ENCODE data around the gene C19orf81.

The C19orf81 gene

DNA sequence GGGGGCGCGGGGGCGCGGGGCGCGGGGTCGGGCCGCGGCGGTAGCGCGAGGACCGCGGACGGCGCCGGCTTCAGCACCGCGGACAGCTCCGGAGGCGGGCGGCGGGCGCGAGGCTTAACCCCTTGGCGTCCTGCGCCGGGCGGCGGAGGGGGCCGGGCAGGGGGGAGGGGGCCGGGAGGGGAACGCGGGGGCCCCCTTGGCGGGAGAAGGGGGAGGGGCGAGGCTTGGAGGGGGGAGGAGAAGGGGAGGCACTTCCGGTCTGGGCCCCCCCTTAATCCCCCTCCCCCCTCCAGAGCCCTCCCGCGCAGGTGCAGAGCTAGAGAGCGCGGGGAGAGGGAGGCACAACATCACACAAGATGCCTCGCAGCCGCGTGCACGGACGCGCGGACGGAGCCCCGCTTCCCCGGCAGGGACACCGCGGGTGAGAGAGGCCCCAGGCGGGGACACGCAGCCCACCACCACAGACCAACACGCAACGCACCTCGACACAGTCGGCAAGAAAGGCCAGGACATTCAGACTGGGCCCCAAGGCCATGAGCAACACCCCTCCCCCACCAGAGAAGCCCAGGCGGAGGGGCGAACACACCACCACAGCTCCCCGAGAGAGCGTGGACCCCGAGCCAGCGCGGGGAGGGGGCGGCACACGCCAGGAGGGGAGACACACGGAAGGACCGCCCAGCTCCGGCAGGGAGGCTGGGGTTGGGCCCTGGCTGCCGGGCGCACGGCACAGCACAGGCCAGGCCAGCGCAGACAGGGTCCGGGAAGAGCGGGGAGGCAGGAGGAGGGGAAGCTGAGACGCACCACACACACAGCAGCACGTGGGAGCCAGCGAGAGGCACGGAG is 46.2 kb downstream of the C19orf81 start:
- H3K27me3 ChIP-seq (ENCODE audit: insufficient read depth, low read length), result peaks cover 91% of the 10 kb centered on the region
- H3K9me3 ChIP-seq (ENCODE audit: insufficient read depth, low read depth, low read length), result peaks cover 14% of the 10 kb centered on the region
- H3K4me1 ChIP-seq (ENCODE audit: insufficient read depth, low read length), result no peaks in the 10 kb centered on the region
- peak overlapping the region; percentile 50; the same call in 1 of the 2 replicates for H3K4me3 ChIP-seq (ENCODE audit: low read length)
- H3K36me3 ChIP-seq (ENCODE audit: insufficient read depth, low read depth, low read length), result no peaks in the 10 kb centered on the region
- H3K9ac ChIP-seq (ENCODE audit: low read depth, low read length), result no peak overlapping the region
- no peak overlapping the region for H3K27ac ChIP-seq (ENCODE audit: low read length)

DNA sequence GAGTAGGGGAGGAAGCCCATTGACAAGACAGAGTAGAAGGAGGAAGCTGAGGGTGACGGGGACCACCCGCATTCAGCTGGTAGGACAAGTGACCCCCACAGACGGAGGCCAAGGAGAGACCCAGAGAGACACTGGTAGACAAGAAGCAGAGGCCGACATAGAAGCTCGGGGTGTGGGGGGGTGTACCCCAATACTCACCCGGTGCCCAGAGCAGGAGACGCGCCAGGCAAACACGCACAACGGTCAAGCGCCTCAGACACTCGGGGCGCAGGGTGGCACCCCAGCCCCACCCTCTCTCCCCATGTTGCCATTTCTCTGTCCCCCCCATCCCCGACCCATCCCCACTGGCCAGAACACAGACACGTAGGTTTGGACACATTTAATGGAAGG is 46.8 kb downstream of the C19orf81 start:
- Histone ChIP-seq H3K4me3 (ENCODE audit: low read length) (peak overlapping the region; percentile 50; the same call in 1 of the 2 replicates), H3K36me3 (ENCODE audit: insufficient read depth, low read depth, low read length) (no peaks in the 10 kb centered on the region), H3K27me3 (ENCODE audit: insufficient read depth, low read length) (peaks cover 90% of the 10 kb centered on the region), H3K9ac (ENCODE audit: low read depth, low read length) (no peak overlapping the region), H3K4me1 (ENCODE audit: insufficient read depth, low read length) (no peaks in the 10 kb centered on the region), H3K9me3 (ENCODE audit: insufficient read depth, low read depth, low read length) (peaks cover 18% of the 10 kb centered on the region), H3K27ac (ENCODE audit: low read length) (no peak overlapping the region)

DNA sequence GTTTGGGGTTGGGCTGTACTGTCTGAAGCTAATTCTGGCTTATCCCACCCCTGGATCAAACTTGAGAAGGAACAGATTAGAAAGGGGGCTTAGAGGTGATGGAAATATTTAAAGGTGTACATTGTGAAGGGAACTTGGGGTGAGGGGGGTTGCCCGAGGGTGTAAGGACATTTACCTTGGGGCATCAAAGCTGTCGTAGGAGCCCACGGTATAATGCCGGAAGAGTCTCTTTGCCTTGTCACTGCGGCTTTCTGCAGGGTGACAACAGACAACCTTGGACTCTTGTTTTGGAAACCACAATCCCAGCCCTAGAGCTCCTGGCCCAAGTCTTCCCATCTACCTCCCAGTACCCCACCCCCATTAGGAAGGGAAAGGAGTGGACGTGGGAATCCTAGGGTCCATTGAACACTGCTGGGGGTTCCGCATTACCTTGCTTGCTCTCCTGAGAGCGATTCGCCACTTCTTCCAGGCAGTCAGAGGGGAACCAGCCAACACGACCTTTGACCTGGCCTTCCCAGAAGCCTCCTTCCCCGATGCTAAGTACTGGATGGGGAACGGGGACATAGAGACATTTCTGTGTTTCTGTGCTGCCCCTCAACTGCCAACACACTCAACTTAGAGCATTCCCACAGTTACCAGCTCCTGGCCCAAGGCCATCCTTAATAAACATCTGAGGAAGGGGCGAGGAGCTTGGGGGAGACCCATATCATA is 48.3 kb downstream of the C19orf81 start:
- no peak overlapping the region for H3K27ac ChIP-seq (ENCODE audit: low read length)
- H3K9me3 ChIP-seq (ENCODE audit: insufficient read depth, low read depth, low read length), result peaks cover 18% of the 10 kb centered on the region
- no peaks in the 10 kb centered on the region for H3K4me1 ChIP-seq (ENCODE audit: insufficient read depth, low read length)
- no peak overlapping the region for H3K9ac ChIP-seq (ENCODE audit: low read depth, low read length)
- H3K4me3 ChIP-seq (ENCODE audit: low read length), result no peak overlapping the region
- no peaks in the 10 kb centered on the region for H3K36me3 ChIP-seq (ENCODE audit: insufficient read depth, low read depth, low read length)
- peaks cover 75% of the 10 kb centered on the region for H3K27me3 ChIP-seq (ENCODE audit: insufficient read depth, low read length)

DNA sequence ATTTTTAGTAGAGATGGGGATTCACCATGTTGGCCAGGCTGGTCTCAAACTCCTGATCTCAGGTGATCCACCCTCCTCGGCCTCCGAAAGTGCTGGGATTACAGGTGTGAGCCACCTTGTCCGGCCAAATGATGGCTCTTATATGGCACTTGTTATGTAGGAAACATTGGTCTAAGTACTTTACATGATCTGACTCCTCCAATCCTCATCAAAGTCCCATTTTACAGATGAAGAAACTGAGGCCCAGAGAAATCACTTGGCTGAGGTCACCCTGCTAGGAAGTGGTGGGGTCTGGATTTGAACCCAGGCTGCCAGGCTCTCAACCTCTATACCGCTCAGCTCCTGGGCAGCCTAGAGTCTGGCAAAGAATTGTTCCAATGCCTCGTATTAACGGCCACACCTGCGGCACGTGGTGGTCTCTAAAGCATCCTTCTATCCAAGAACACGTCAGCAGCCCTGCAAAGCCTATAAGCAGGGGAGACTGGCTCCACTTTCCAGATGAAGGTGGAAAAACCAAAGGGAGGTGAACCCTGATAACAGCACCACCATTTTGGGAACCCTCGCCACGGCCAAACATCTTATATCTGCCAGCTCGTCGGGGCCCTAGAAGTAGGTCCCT is 52.2 kb downstream of the C19orf81 start:
- H3K9me3 ChIP-seq (ENCODE audit: insufficient read depth, low read depth, low read length), result peaks cover 29% of the 10 kb centered on the region
- H3K27ac ChIP-seq (ENCODE audit: low read length), result no peak overlapping the region
- H3K9ac ChIP-seq (ENCODE audit: low read depth, low read length), result no peak overlapping the region
- H3K4me1 ChIP-seq (ENCODE audit: insufficient read depth, low read length), result no peaks in the 10 kb centered on the region
- H3K27me3 ChIP-seq (ENCODE audit: insufficient read depth, low read length), result peaks cover 44% of the 10 kb centered on the region
- no peak overlapping the region for H3K4me3 ChIP-seq (ENCODE audit: low read length)
- no peaks in the 10 kb centered on the region for H3K36me3 ChIP-seq (ENCODE audit: insufficient read depth, low read depth, low read length)

DNA sequence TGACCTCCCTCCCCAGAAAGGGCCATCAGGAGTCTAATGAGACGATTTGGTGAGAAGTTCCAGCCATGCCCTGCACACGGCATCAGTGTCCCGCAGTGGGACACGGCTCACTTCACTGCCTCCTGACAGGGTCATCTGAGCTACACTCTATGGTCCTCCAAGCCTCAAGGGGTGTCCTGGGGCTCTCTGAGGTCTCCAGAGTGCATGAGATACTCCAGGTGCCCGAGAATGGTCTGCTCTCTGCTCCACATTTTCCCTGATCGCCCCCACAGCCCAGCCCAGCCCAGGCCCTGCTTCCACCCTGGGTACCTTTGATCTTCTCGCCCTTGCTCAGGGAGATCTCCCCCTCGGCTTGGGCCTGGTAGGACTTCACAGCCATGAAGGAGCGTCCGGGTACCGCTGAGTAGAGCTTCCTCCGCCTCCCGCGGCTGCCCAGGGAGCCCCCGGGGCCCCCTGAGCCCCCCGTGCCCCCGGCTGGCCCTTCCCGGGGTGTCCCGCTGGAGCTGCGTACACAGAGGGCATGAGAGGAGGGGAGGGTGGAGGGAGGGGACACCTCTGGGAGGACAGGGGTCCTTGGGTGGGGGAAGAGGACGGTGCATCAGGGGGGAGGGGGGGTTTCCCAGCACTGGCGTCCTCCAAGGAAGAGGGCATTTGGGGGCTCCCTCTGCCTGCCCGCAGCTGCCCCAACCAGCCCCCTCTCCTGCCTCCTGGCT is 53.1 kb downstream of the C19orf81 start:
- Histone ChIP-seq H3K4me1 (ENCODE audit: insufficient read depth, low read length) (no peaks in the 10 kb centered on the region), H3K9ac (ENCODE audit: low read depth, low read length) (no peak overlapping the region), H3K9me3 (ENCODE audit: insufficient read depth, low read depth, low read length) (peaks cover 29% of the 10 kb centered on the region), H3K4me3 (ENCODE audit: low read length) (no peak overlapping the region), H3K27ac (ENCODE audit: low read length) (no peak overlapping the region), H3K36me3 (ENCODE audit: insufficient read depth, low read depth, low read length) (no peaks in the 10 kb centered on the region), H3K27me3 (ENCODE audit: insufficient read depth, low read length) (peaks cover 37% of the 10 kb centered on the region)

DNA sequence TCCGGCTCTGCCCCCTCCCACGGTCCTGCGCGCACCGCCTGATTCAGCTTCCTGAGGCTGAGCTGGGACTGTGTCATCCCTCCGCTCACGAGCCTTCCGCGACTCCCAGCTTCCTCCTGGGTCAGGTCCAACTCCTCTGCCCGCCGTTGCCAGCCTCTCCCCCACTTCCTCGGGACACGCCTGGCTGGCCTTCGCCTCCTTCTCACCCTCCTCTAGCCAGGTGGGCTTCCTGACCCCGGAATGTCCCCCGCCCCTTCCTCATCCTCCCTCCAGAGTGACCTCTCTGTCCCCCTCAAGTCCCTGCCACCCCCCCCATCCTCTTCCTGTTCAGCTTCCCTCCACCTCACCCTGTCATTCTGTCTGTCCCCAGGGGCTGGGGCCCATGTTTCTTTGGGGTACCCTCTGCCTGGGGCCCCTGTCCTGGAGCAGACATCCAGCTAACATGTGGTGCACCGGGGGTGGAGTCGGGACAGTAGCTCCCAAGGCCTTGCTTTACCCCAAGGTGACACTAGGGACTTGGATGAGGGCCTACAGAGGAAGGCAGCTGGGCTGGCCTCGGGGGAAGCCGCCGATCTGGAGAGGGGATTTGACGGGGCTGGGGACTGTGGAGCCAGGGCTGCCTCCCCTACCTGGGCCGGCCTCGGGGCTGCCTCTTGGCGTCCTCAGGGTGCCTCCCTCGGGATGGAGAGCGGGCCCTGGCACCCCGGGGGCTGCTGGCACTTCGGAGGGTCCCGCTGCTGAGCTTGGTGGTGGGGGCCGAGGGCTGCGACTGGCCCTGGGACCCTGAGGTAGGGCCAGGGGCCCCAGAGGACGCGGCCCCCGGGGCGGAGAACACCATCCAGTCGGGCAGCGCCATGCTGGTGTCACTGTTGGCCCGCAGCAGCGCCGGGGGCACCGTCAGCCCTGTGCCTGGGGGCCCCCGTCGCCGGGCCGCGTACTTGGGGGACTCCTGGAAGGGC is 53.9 kb downstream of the C19orf81 start:
- H3K4me1 ChIP-seq (ENCODE audit: insufficient read depth, low read length), result no peaks in the 10 kb centered on the region
- no peak overlapping the region for H3K4me3 ChIP-seq (ENCODE audit: low read length)
- H3K9me3 ChIP-seq (ENCODE audit: insufficient read depth, low read depth, low read length), result peaks cover 29% of the 10 kb centered on the region
- H3K27me3 ChIP-seq (ENCODE audit: insufficient read depth, low read length), result peaks cover 28% of the 10 kb centered on the region
- H3K27ac ChIP-seq (ENCODE audit: low read length), result no peak overlapping the region
- H3K36me3 ChIP-seq (ENCODE audit: insufficient read depth, low read depth, low read length), result no peaks in the 10 kb centered on the region
- no peak overlapping the region for H3K9ac ChIP-seq (ENCODE audit: low read depth, low read length)

DNA sequence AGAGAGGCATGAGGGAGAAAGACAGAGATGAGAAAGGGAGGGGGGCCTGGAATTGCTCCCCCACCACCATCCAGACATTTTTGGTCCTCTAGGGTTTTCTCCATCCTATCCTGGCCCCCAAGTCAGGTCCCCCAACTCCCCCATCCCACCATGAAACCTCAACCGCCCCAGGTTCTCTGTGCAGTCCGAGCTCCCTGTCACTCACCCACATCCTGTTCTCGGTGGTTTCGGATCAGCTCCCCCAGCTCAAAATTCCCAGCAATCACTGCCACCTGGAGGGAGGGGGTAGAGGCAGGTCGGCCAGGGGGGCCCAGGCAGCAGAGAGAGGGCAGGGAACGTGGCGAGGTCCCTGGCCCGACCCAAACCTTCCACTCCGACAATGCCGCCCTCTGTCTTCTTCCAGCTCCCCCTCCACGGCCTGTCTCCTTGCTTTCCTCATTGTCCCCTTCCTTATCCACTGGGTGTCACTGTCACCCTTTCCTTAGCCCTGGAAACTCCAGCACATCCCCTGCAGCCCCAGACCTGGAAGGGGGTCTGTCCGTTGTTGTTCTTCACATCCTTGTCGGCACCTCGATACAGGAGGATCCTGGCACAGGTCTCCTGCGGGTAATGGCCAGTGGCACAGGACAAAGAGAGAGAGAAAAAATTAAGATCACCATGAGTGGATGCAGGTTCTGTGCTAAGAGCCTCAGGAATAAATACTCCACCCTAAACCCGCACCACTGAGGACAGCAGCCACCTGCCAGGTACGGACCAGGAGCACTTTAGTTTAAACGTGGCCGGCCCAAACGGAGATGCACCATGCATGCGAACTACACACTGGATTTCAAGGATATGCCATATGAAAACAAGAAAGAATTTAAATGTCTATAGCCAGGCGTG is 54.9 kb downstream of the C19orf81 start:
- Histone ChIP-seq H3K36me3 (ENCODE audit: insufficient read depth, low read depth, low read length) (no peaks in the 10 kb centered on the region), H3K4me3 (ENCODE audit: low read length) (no peak overlapping the region), H3K4me1 (ENCODE audit: insufficient read depth, low read length) (no peaks in the 10 kb centered on the region), H3K27ac (ENCODE audit: low read length) (no peak overlapping the region), H3K9ac (ENCODE audit: low read depth, low read length) (no peak overlapping the region), H3K27me3 (ENCODE audit: insufficient read depth, low read length) (peaks cover 18% of the 10 kb centered on the region), H3K9me3 (ENCODE audit: insufficient read depth, low read depth, low read length) (peaks cover 27% of the 10 kb centered on the region)

DNA sequence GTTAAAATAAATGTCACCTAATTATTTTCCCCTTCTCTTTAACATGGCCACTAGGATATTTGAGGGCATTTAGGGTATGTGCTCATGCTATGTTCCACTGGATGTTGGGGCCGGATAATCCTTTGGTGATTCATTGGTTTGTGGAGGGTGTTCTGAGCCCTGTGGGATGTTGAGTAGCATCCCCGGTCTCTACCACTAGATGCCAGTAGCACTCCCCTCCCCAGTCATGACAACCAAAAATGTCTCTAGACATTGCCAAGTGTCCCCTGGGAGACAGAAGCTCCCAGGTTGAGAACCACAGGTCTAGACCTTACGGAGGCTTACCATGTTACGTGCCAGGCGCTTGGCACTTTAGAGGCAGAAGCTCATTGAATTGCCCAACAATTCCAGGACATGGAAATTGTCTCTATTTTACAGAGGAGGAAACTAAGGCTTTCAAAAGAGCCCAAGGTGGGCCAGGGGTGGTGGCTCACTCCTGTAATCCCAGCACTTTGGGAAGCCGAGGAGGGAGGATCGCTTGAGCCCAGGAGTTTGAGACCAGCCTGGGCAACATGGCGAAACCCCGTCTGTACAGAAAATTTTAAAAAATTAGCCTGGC is 56.3 kb downstream of the C19orf81 start:
- Histone ChIP-seq H3K9me3 (ENCODE audit: insufficient read depth, low read depth, low read length) (peaks cover 28% of the 10 kb centered on the region), H3K4me3 (ENCODE audit: low read length) (no peak overlapping the region), H3K9ac (ENCODE audit: low read depth, low read length) (no peak overlapping the region), H3K36me3 (ENCODE audit: insufficient read depth, low read depth, low read length) (no peaks in the 10 kb centered on the region), H3K27me3 (ENCODE audit: insufficient read depth, low read length) (peaks cover 5% of the 10 kb centered on the region), H3K27ac (ENCODE audit: low read length) (no peak overlapping the region), H3K4me1 (ENCODE audit: insufficient read depth, low read length) (no peaks in the 10 kb centered on the region)

DNA sequence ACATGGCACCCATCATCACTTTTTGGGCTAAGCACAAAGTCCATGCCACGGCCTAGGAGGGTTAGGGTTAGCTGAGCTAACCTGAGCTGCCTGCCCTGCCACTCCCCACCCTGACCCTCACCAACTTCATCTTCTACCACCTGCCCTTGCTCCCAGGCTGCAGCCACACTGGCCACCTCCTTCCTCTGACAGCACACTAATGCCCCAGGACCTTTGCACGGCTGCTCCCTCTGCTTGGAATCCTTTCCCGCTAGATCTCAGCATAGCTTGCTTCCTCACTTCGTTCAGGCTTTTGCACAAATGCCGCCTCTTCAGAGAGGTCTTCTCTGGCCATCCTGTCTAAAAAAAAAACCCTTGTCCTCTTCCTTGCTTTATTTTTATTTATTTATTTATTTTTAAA is 57.1 kb downstream of the C19orf81 start:
- Histone ChIP-seq H3K4me1 (ENCODE audit: insufficient read depth, low read length) (no peaks in the 10 kb centered on the region), H3K27me3 (ENCODE audit: insufficient read depth, low read length) (no peaks in the 10 kb centered on the region), H3K9me3 (ENCODE audit: insufficient read depth, low read depth, low read length) (peaks cover 32% of the 10 kb centered on the region)

More for the DNA sequence above, 57.1 kb downstream of the C19orf81 start:
- no peak overlapping the region for H3K9ac ChIP-seq (ENCODE audit: low read depth, low read length)
- no peak overlapping the region for H3K4me3 ChIP-seq (ENCODE audit: low read length)
- H3K27ac ChIP-seq (ENCODE audit: low read length), result no peak overlapping the region
- no peaks in the 10 kb centered on the region for H3K36me3 ChIP-seq (ENCODE audit: insufficient read depth, low read depth, low read length)

Measured in iPS-20b (cell line).